ENCODE results near the gene PLLP.

DNA sequence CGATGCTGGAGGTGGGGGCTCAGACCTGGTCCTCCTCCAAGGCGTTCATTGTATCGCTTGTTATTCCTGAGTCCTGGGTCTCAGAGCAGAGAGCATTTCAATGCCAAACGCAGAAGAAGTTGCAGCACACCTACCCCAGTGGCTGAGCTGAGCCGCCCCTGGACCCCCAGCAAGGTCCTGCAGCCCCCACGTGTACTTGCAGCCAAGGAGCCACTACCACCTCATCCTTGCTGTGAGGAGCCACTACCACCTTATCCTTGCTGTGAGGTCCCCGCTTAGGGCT, 13.5 kb downstream of the PLLP start:
- TF ChIP-seq, protein P1, sequence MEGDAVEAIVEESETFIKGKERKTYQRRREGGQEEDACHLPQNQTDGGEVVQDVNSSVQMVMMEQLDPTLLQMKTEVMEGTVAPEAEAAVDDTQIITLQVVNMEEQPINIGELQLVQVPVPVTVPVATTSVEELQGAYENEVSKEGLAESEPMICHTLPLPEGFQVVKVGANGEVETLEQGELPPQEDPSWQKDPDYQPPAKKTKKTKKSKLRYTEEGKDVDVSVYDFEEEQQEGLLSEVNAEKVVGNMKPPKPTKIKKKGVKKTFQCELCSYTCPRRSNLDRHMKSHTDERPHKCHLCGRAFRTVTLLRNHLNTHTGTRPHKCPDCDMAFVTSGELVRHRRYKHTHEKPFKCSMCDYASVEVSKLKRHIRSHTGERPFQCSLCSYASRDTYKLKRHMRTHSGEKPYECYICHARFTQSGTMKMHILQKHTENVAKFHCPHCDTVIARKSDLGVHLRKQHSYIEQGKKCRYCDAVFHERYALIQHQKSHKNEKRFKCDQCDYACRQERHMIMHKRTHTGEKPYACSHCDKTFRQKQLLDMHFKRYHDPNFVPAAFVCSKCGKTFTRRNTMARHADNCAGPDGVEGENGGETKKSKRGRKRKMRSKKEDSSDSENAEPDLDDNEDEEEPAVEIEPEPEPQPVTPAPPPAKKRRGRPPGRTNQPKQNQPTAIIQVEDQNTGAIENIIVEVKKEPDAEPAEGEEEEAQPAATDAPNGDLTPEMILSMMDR (IDR thresholded peaks at IDR 0.05 in 2 of 3, conservative IDR thresholded peaks at IDR 0.05 in 1 of 3; ENCODE audit: borderline replicate concordance in 1 of 3, insufficient read depth in 1 of 3, low read depth in 2 of 3, low read length in 2 of 3) = no peak
- no peak for TF ChIP-seq POLR2A (IDR thresholded peaks at IDR 0.05; ENCODE audit: borderline replicate concordance, extremely low read depth, insufficient read depth, insufficient read length)
- TF ChIP-seq EZH2phosphoT487 (IDR thresholded peaks at IDR 0.05; ENCODE audit: borderline replicate concordance) = no peak
